OCI-LY3 (cell line): ENCODE data around the gene PRADC1.

Source experiments
- CTCF ChIP-seq: fragments of 200-600, 300-600 bp; sonication (generic); IDR thresholded peaks from 2 replicates; pipeline ENCODE4 v1.5.1; 2014; ENCODE audit warnings: antibody characterized with exemption, low read length, low read depth
- EZH2phosphoT487 ChIP-seq: fragments of 200-600 bp; shearing (Covaris generic); IDR thresholded peaks from 2 replicates; pipeline ENCODE4 v1.6.1; 2018; ENCODE audit warnings: antibody characterized with exemption, mixed run types, low read depth

DNA sequence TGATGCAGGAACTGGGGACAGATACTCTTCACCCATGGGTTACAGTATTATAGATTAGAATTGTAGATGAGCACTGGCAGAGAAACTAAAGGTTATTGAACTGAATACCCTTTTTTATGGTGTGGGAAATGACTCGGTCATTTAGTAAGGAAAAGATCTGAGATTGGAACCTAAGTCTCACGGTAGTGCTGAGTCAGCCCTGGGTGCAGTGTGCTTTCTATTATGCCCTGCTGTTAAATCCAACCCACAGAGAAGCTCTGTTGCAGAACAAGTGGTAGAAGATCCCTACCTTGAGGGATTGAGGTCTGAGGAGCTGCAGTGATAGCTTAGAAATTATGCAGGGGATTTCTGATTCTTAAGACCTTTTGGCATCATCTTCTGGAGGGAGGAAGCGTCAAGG is 13.8 kb upstream of the PRADC1 start:
- no peak for TF ChIP-seq CTCF
- no peak for TF ChIP-seq EZH2phosphoT487
